Measurements from ENCODE around the gene HOXA1.

DNA sequence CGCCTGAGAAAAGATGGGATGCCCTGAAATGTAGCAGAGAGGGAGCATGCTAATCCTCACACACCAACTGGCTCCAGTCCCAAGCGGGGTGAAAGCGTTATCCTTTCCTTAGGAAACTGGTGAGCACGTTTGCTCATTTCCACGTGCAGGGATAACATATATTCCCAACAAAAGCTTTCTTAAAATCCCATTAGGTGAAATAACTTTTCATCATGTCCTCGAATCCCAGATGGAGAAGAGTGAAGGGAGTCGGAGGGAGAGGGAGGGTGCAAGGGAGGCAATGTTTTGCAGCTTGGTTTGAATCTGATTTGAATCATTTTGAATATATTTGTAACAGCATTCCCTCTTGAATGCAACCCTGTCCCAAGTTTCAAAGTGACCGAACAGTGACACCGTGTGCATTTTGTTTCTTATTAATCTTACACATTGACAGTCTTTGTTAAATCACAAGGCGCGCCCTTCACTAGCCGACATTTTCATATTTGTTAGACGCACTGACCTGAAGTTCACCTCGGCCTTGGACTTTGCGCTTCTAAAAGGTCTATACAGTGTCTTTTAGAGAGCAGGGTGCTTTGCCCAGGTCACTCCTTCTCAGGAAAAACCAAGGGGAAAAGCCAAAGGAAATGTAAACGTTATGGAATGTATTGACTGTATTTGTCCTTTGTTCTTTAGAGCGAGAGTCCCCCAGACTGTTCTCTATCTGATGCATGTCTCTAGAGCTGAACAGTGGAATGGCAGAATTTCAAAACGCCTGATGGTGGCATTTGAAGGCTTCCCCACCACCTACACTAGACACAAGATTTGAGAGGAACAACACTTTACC lies 37.8 kb upstream of the HOXA1 start:
- TF ChIP-seq RAD21 (IDR thresholded peaks at IDR 0.05; ENCODE audit: low read length) (no peak), RFX5 (IDR thresholded peaks at IDR 0.05; ENCODE audit: low read depth, low read length) (no peak), MAFK (IDR thresholded peaks at IDR 0.05; ENCODE audit: low read depth, low read length) (no peak), POLR2A (IDR thresholded peaks at IDR 0.05; ENCODE audit: low read depth, low read length) (no peak), CEBPB (IDR thresholded peaks at IDR 0.05; ENCODE audit: low read depth, low read length) (no peak), NFE2L2 (IDR thresholded peaks at IDR 0.05; ENCODE audit: low read depth, low read length) (no peak), CHD1 (IDR thresholded peaks at IDR 0.05; ENCODE audit: low read depth, low read length) (no peak), SMC3 (IDR thresholded peaks at IDR 0.05; ENCODE audit: low read depth, low read length) (no peak), MXI1 (IDR thresholded peaks at IDR 0.05; ENCODE audit: borderline replicate concordance, low read depth, low read length) (no peak)
- TF ChIP-seq, protein P1, sequence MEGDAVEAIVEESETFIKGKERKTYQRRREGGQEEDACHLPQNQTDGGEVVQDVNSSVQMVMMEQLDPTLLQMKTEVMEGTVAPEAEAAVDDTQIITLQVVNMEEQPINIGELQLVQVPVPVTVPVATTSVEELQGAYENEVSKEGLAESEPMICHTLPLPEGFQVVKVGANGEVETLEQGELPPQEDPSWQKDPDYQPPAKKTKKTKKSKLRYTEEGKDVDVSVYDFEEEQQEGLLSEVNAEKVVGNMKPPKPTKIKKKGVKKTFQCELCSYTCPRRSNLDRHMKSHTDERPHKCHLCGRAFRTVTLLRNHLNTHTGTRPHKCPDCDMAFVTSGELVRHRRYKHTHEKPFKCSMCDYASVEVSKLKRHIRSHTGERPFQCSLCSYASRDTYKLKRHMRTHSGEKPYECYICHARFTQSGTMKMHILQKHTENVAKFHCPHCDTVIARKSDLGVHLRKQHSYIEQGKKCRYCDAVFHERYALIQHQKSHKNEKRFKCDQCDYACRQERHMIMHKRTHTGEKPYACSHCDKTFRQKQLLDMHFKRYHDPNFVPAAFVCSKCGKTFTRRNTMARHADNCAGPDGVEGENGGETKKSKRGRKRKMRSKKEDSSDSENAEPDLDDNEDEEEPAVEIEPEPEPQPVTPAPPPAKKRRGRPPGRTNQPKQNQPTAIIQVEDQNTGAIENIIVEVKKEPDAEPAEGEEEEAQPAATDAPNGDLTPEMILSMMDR (conservative IDR thresholded peaks at IDR 0.05; ENCODE audit: low read depth, low read length) = no peak
- TF ChIP-seq, protein P2, sequence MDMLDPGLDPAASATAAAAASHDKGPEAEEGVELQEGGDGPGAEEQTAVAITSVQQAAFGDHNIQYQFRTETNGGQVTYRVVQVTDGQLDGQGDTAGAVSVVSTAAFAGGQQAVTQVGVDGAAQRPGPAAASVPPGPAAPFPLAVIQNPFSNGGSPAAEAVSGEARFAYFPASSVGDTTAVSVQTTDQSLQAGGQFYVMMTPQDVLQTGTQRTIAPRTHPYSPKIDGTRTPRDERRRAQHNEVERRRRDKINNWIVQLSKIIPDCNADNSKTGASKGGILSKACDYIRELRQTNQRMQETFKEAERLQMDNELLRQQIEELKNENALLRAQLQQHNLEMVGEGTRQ (IDR thresholded peaks at IDR 0.05; ENCODE audit: low read depth, low read length) = no peak
- TF ChIP-seq, protein P3, sequence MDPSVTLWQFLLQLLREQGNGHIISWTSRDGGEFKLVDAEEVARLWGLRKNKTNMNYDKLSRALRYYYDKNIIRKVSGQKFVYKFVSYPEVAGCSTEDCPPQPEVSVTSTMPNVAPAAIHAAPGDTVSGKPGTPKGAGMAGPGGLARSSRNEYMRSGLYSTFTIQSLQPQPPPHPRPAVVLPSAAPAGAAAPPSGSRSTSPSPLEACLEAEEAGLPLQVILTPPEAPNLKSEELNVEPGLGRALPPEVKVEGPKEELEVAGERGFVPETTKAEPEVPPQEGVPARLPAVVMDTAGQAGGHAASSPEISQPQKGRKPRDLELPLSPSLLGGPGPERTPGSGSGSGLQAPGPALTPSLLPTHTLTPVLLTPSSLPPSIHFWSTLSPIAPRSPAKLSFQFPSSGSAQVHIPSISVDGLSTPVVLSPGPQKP (IDR thresholded peaks at IDR 0.05; ENCODE audit: borderline replicate concordance, low read depth, low read length) = no peak

Measured in IMR-90 (cell line).